Glutamatergic neuron (in vitro differentiated cells): Measurements from ENCODE around the gene NTRK3. TPM values are rescaled to one million over a fixed set of nuclear protein-coding genes. Genes with fewer than 3 reads are reported as not detected.

Experiments
- DNase-seq: peaks from one replicate; pipeline ENCODE4 v3.0.0; 2022
- H3K27ac Mint-ChIP-seq: one replicate; pipeline ENCODE4 v1.8.0; 2020; ENCODE audit warnings: mild to moderate bottlenecking, mixed read lengths, inconsistent platforms; ENCODE audit not compliant: unreplicated experiment
- H3K27me3 Mint-ChIP-seq: one replicate; pipeline ENCODE4 v1.8.0; 2020; ENCODE audit warnings: mild to moderate bottlenecking, moderate library complexity, mixed read lengths, inconsistent platforms; ENCODE audit not compliant: unreplicated experiment
- H3K36me3 Mint-ChIP-seq: one replicate; pipeline ENCODE4 v1.8.0; 2020; ENCODE audit warnings: mild to moderate bottlenecking, mixed read lengths, inconsistent platforms; ENCODE audit not compliant: unreplicated experiment
- H3K4me1 Mint-ChIP-seq: one replicate; pipeline ENCODE4 v1.8.0; 2020; ENCODE audit warnings: mild to moderate bottlenecking, low read depth, mixed read lengths, inconsistent platforms; ENCODE audit not compliant: unreplicated experiment
- H3K4me3 Mint-ChIP-seq: one replicate; pipeline ENCODE4 v1.8.0; 2020; ENCODE audit warnings: mild to moderate bottlenecking, mixed read lengths, inconsistent platforms; ENCODE audit not compliant: unreplicated experiment
- H3K9me3 Mint-ChIP-seq: one replicate; pipeline ENCODE4 v1.8.0; 2020; ENCODE audit warnings: mild to moderate bottlenecking, moderate library complexity, mixed read lengths, inconsistent platforms; ENCODE audit not compliant: unreplicated experiment
- CTCF ChIP-seq: fragments of 200-600 bp; sonication (generic); IDR thresholded peaks from one replicate; pipeline ENCODE4 v1.5.0; 2021; ENCODE audit not compliant: partially characterized antibody, unreplicated experiment
- total RNA-seq: library from RNA; stranded (reverse); fragmentation: NEBNext Ultra II Directional; extraction: Animal tissue kit (Norgen Biotek cat#: 25700); gene quantifications from one replicate; pipeline ENCODE4 v1.2.1, GENCODE V29; 2021; ENCODE audit not compliant: unreplicated experiment

Gene NTRK3
- total RNA-seq, 1 donor from 2014 or later = 9.5 TPM

- peaks cover 5% of the 10 kb centered on the region for H3K9me3 Mint-ChIP-seq
- peaks cover 2% of the 10 kb centered on the region for H3K27me3 Mint-ChIP-seq
- H3K36me3 Mint-ChIP-seq = peaks cover 6% of the 10 kb centered on the region
- H3K4me3 Mint-ChIP-seq = no peak overlapping the region
- no peak for TF ChIP-seq CTCF
- H3K27ac Mint-ChIP-seq = no peak overlapping the region
- peaks cover 17% of the 10 kb centered on the region for H3K4me1 Mint-ChIP-seq
- no peak for DNase-seq
Measured at GRCh38 chr15:88144921-88145653, 111.5 kb downstream of the NTRK3 start.

- peaks cover 19% of the 10 kb centered on the region for H3K4me1 Mint-ChIP-seq
- DNase-seq = peak; percentile 45
- H3K9me3 Mint-ChIP-seq = peaks cover 7% of the 10 kb centered on the region
- H3K27ac Mint-ChIP-seq = peak overlapping the region; percentile 91
- H3K4me3 Mint-ChIP-seq = peak overlapping the region; percentile 20
- peaks cover 7% of the 10 kb centered on the region for H3K36me3 Mint-ChIP-seq
- TF ChIP-seq CTCF = no peak
- H3K27me3 Mint-ChIP-seq = peaks cover 3% of the 10 kb centered on the region
Measured at GRCh38 chr15:88142121-88142520, 114.4 kb downstream of the NTRK3 start.

GRCh38 chr15:88141269-88141889, 115.2 kb downstream of the NTRK3 start:
- Mint-ChIP-seq H3K27ac (peak overlapping the region; percentile 91), H3K4me1 (peaks cover 19% of the 10 kb centered on the region), H3K4me3 (no peak overlapping the region), H3K36me3 (peaks cover 7% of the 10 kb centered on the region), H3K9me3 (peaks cover 7% of the 10 kb centered on the region), H3K27me3 (peaks cover 3% of the 10 kb centered on the region)
- no peak for TF ChIP-seq CTCF
- DNase-seq = no peak

GRCh38 chr15:88140398-88140797, 116.1 kb downstream of the NTRK3 start:
- Mint-ChIP-seq H3K4me3 (no peak overlapping the region), H3K9me3 (peaks cover 7% of the 10 kb centered on the region), H3K27ac (no peak overlapping the region), H3K36me3 (peaks cover 11% of the 10 kb centered on the region), H3K4me1 (peaks cover 19% of the 10 kb centered on the region), H3K27me3 (peaks cover 6% of the 10 kb centered on the region)
- no peak for DNase-seq
- no peak for TF ChIP-seq CTCF

GRCh38 chr15:88139936-88140335, 116.6 kb downstream of the NTRK3 start:
- peaks cover 7% of the 10 kb centered on the region for H3K9me3 Mint-ChIP-seq
- H3K4me1 Mint-ChIP-seq = peaks cover 19% of the 10 kb centered on the region
- H3K27me3 Mint-ChIP-seq = peaks cover 6% of the 10 kb centered on the region
- TF ChIP-seq CTCF = no peak
- H3K27ac Mint-ChIP-seq = no peak overlapping the region
- peaks cover 11% of the 10 kb centered on the region for H3K36me3 Mint-ChIP-seq
- H3K4me3 Mint-ChIP-seq = no peak overlapping the region
- no peak for DNase-seq
